Tibial nerve (tissue), 4 donors: Measurements from ENCODE around the gene LAMC3.

ENCODE experiments used
- CTCF ChIP-seq, 5 experiments: fragments of 200-600 bp in 3 of 5; fragments of 450-650 bp in 2 of 5; sonication (generic) in 3 of 5; IDR thresholded peaks; one replicate each; pipeline ENCODE4 v1.5.1; 2016 to 2019; ENCODE audit warnings: antibody characterized with exemption in 5 of 5, mild to moderate bottlenecking in 3 of 5, moderate library complexity in 2 of 5
- EP300 ChIP-seq, 2 donors: sonication (generic); formaldehyde crosslinking; IDR thresholded peaks; one replicate each; pipeline ENCODE4 v1.6.1; 2017; ENCODE audit warnings: antibody characterized with exemption in 2 of 2, mild to moderate bottlenecking in 1 of 2
- POLR2A ChIP-seq, 2 donors: fragments of 450-650 bp; IDR thresholded peaks; one replicate each; pipeline ENCODE4 v1.6.1; 2017; ENCODE audit warnings: antibody characterized with exemption in 2 of 2, mild to moderate bottlenecking in 2 of 2, moderate library complexity in 2 of 2

GRCh38 chr9:131138676-131139075, 129.7 kb downstream of the LAMC3 start:
- TF ChIP-seq CTCF (IDR thresholded peaks at IDR 0.05) (no peak), POLR2A (IDR thresholded peaks at IDR 0.05) (no peak), EP300 (IDR thresholded peaks at IDR 0.05) (no peak)
